NB4 (cell line): Measurements from ENCODE around the gene ITPRIP.

Experiments used
- DNase-seq: peaks from one replicate; pipeline ENCODE4 v3.0.0; 2010; ENCODE audit warnings: low read depth
- H3K4me3 ChIP-seq: one replicate; pipeline ENCODE4 v1.5.1; 2011; ENCODE audit warnings: mild to moderate bottlenecking, low read depth, low read length, moderate library complexity
- CTCF ChIP-seq: IDR thresholded peaks from one replicate; pipeline ENCODE4 v1.5.1; 2012; ENCODE audit warnings: low read depth, low read length
- MAX ChIP-seq: IDR thresholded peaks from 2 replicates; pipeline ENCODE4 v1.6.1; 2011; ENCODE audit warnings: low read depth, low read length
- MYC ChIP-seq: IDR thresholded peaks from 2 replicates; pipeline ENCODE4 v1.6.1; 2011; ENCODE audit warnings: low read depth, low read length
- POLR2A ChIP-seq: IDR thresholded peaks from 2 replicates; pipeline ENCODE4 v1.6.1; 2011; ENCODE audit warnings: mild to moderate bottlenecking; ENCODE audit not compliant: insufficient read length; ENCODE audit errors: extremely low read depth

The ITPRIP gene

GRCh38 chr10:104299031-104299904, 39.0 kb downstream of the ITPRIP start:
- no peak overlapping the region for H3K4me3 ChIP-seq
- no peak for DNase-seq
- no peak for TF ChIP-seq MAX
- no peak for TF ChIP-seq CTCF
- TF ChIP-seq MYC = no peak

- peak; percentile 61 for DNase-seq
- H3K4me3 ChIP-seq = no peak overlapping the region
- no peak for TF ChIP-seq MAX
- TF ChIP-seq CTCF = peak; percentile 72
- no peak for TF ChIP-seq POLR2A
- no peak for TF ChIP-seq MYC
These were observed 40.3 kb downstream of the ITPRIP start for GRCh38 chr10:104297697-104298660.

- no peak overlapping the region for H3K4me3 ChIP-seq
- TF ChIP-seq POLR2A = no peak
- no peak for TF ChIP-seq MYC
- no peak for TF ChIP-seq CTCF
- no peak for TF ChIP-seq MAX
- no peak for DNase-seq
These were observed 41.4 kb downstream of the ITPRIP start for GRCh38 chr10:104296687-104297436.

GRCh38 chr10:104293781-104294321, 44.4 kb downstream of the ITPRIP start:
- no peak for TF ChIP-seq MAX
- no peak for TF ChIP-seq POLR2A
- TF ChIP-seq CTCF = no peak
- no peak for TF ChIP-seq MYC
- DNase-seq = no peak
- H3K4me3 ChIP-seq = no peak overlapping the region

- TF ChIP-seq CTCF (no peak), POLR2A (no peak), MAX (no peak), MYC (no peak)
- no peak overlapping the region for H3K4me3 ChIP-seq
- DNase-seq = no peak
These were observed 45.3 kb downstream of the ITPRIP start for GRCh38 chr10:104293011-104293410.
